Ovary (tissue), 3 donors: ENCODE measurements around the gene LAX1.

ENCODE experiments used
- CTCF ChIP-seq, 3 donors: fragments of 450-650 bp in 2 of 3; fragments of 200-600 bp in 1 of 3; IDR thresholded peaks; one replicate each; pipeline versions ENCODE4 v1.5.1 to v1.8.0; 2016 to 2022; ENCODE audit warnings: antibody characterized with exemption in 3 of 3, mild to moderate bottlenecking in 1 of 3
- POLR2A ChIP-seq: fragments of 450-650 bp; IDR thresholded peaks from one replicate; pipeline ENCODE4 v1.6.1; 2017; ENCODE audit warnings: antibody characterized with exemption, mild to moderate bottlenecking, moderate library complexity
- donor health status: DM: no; HTN: no; CAD: no.

- TF ChIP-seq POLR2A (no peak), CTCF (IDR thresholded peaks at IDR 0.05) (no peak)
Observed at GRCh38 chr1:203792486-203792885, 27.5 kb downstream of the LAX1 start.
